Heart left ventricle (tissue), 16 donors: Measurements from ENCODE around the gene EVX2. TPM values are rescaled to one million over a fixed set of nuclear protein-coding genes. Genes with fewer than 3 reads are reported as not detected.

Experiments used
- ATAC-seq, 4 donors: fragments of 200-7000 bp; cut with Tn5 transposase; one replicate each; pipeline ENCODE4 v1.9.1; 2020 to 2022; ENCODE audit warnings: moderate library complexity in 4 of 4, mild to moderate bottlenecking in 3 of 4, moderate number of reproducible peaks in 1 of 4
- DNase-seq, 5 donors: peaks; one replicate each; pipeline ENCODE4 v3.0.0-alpha.2; 2020
- H3K27ac ChIP-seq, 12 donors: fragments of 200-600 bp; sonication (generic) in 4 of 12; one replicate each; pipeline versions ENCODE4 v1.5.0 to v1.8.0; 2016 to 2022; ENCODE audit warnings: mild to moderate bottlenecking in 2 of 12
- H3K27me3 ChIP-seq, 9 donors: fragments of 200-600 bp; sonication (generic) in 2 of 9; one replicate each; pipeline versions ENCODE4 v1.5.1 to v1.8.0; 2016 to 2022; ENCODE audit warnings: mild to moderate bottlenecking in 3 of 9
- H3K36me3 ChIP-seq, 9 donors: fragments of 200-600 bp; sonication (generic) in 2 of 9; one replicate each; pipeline versions ENCODE4 v1.5.0 to v1.8.0; 2018 to 2022; ENCODE audit warnings: mild to moderate bottlenecking in 2 of 9
- H3K4me1 ChIP-seq, 12 donors: fragments of 200-600 bp; sonication (generic) in 4 of 12; one replicate each; pipeline versions ENCODE4 v1.5.0 to v1.8.0; 2016 to 2022; ENCODE audit warnings: mild to moderate bottlenecking in 3 of 12
- H3K4me3 ChIP-seq, 12 donors: fragments of 200-600 bp; sonication (generic) in 4 of 12; one replicate each; pipeline versions ENCODE4 v1.5.0 to v1.8.0; 2017 to 2022; ENCODE audit warnings: mild to moderate bottlenecking in 9 of 12, moderate library complexity in 4 of 12
- H3K9me3 ChIP-seq, 12 donors: fragments of 200-600 bp; sonication (generic) in 4 of 12; one replicate each; pipeline versions ENCODE4 v1.5.0 to v1.8.0; 2016 to 2022; ENCODE audit warnings: mild to moderate bottlenecking in 1 of 12
- POLR2A ChIP-seq, 2 donors: fragments of 450-650 bp; IDR thresholded peaks; one replicate each; pipeline ENCODE4 v1.6.1; 2017; ENCODE audit warnings: antibody characterized with exemption in 2 of 2, mild to moderate bottlenecking in 2 of 2, moderate library complexity in 2 of 2
- WGBS, 4 donors: extraction: QIAGEN DNeasy Blood & Tissue Kit in 2 of 4; methylation state at CpG; one replicate each; pipeline versions ENCODE4 v1.1.5 to v1.1.7; 2013 to 2018; 5-methylcytosine and 5-hydroxymethylcytosine counted together
- intact Hi-C, 10 donors: fragments of 100-400 bp; cut with DNase I; formaldehyde crosslinking; loops; one replicate each; pipeline versions ENCODE4 v1.11.1 to v1.14.2; 2022
- polyA plus RNA-seq, 2 donors: library from polyadenylated mRNA; stranded (reverse); fragments of 200-250 nt; gene quantifications; one replicate each; pipeline ENCODE4 v1.2.3, GENCODE V29; 2013
- total RNA-seq, 9 donors: library from RNA; depleted of rRNA in 2 of 9; stranded (reverse); fragments of >200 nt in 2 of 9; fragmentation: NEBNext Ultra II Directional in 3 of 9; extraction: Animal tissue kit (Norgen Biotek cat#: 25700) in 3 of 9; gene quantifications; one replicate each; pipeline versions ENCODE4 v1.1.0 to v1.2.4, GENCODE V29; 2016 to 2023
- TF ChIP-seq, protein P1 (sequence below), 12 donors: fragments of 200-600 bp; sonication (generic) in 4 of 12; IDR thresholded peaks; one replicate each; pipeline versions ENCODE4 v1.5.0 to v1.8.0; 2018 to 2022; ENCODE audit warnings: antibody characterized with exemption in 12 of 12, mild to moderate bottlenecking in 5 of 12
- donor health status: ischemic (EF 13 %, LVEDD 7.1; RV severe dilation, severe dysfunction).
- donor health status: healthy with polysubstance abuse.
- donor health status: DM: no; HTN: yes; CAD: no.
- donor health status: DM: no; HTN: no; CAD: no.
- donor health status: ischemic (EF 25% LVEDD 6.9; RV normal size, moderate dysfunction).
- donor health status: ischemic (EF 25% LVEDD 5.7; RV mildly dilated, moderate dysfunction).
- donor health status: healthy.
- donor health status: DM: yes; HTN: yes; CAD: no.
- donor health status: ischemic (EF 35%, LVEDD 5.7; RV mildly dilated, moderate dysfunction).
- donor health status: nonischemic (EF 11% LVEDD 7.7; RV severe dilation, severe dysfunction).
- donor health status: DM: yes; HTN: yes; CAD: no.
- donor health status: PGD.
- donor health status: ischemic (EF 29% LVEDD 5.4; RV normal size, mild dysfunction).
- donor health status: nonischemic (EF 23%, LVEDD 6.1; RV moderate dilation, normal function).

EVX2 gene
- total and polyA plus RNA-seq, 11 donors: 0.06 TPM; not detected in 10

DNA sequence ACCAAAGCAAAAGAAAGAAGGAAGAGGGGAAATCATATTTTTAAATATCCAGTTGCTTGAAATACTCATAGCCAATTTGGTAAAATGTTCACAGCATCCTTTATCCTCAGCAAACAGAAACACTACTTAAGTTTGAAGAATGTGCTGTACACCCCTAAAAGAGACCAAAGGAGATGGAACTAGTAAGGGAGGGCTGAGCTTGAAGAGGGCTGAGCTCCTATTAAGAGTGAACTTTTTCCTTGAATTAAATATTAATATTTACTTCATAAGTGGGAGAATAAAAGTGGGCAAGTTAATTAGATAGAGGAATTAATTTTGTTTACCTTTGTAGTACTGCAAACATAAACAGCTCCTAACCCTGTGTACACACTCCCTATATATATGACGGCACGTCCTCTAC, 7.0 kb downstream of the EVX2 start:
- WGBS, 4 donors: 18 to 26% (median 20%) methylated on average over 2 of the region's 2 CpGs
- Histone ChIP-seq H3K27me3 (peaks cover 82 to 99% (median 97%) of the 10 kb centered on the region in 9 donors), H3K4me3 (no peak overlapping the region)

DNA sequence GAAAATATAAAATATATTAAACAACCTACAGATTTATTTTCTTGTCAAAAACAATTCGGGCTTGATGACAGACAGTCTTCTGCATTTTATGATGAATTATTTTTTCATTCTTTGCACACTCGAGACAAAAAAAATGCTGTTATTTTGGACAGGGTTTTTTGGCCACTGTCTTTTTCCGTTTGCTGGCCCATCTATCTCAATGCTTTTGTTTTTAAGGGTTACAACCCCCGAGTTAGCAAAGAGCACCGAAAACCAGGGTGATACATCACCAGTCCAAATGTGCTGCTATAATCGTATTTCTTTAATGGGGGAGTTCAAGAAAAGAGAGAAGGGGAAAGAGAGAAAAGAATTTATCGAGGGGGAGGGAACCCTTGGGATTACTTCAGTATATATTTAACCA, 7.7 kb downstream of the EVX2 start:
- no peak for DNase-seq
- Histone ChIP-seq H3K27me3 (peaks cover 80 to 99% (median 97%) of the 10 kb centered on the region in 9 donors), H3K9me3 (peaks cover 0 to under 1% (median 0%) of the 10 kb centered on the region in 12 donors), H3K4me3 (no peak overlapping the region), H3K4me1 (peaks cover 0 to 34% (median 6%) of the 10 kb centered on the region in 12 donors), H3K27ac (no peak overlapping the region), H3K36me3 (no peaks in the 10 kb centered on the region)
- intact Hi-C loops: loop anchor here in 1 of 10 donors (10.0 kb wide), 1 partner anchor 71 kb away; the partner anchor contains the start of gene LNPK
- ATAC-seq: no peak
- WGBS, 4 donors: 18 to 24% (median 22%) methylated on average over 7 of the region's 7 CpGs
- no peak for TF ChIP-seq POLR2A (IDR thresholded peaks at IDR 0.05)
- TF ChIP-seq, protein P1, sequence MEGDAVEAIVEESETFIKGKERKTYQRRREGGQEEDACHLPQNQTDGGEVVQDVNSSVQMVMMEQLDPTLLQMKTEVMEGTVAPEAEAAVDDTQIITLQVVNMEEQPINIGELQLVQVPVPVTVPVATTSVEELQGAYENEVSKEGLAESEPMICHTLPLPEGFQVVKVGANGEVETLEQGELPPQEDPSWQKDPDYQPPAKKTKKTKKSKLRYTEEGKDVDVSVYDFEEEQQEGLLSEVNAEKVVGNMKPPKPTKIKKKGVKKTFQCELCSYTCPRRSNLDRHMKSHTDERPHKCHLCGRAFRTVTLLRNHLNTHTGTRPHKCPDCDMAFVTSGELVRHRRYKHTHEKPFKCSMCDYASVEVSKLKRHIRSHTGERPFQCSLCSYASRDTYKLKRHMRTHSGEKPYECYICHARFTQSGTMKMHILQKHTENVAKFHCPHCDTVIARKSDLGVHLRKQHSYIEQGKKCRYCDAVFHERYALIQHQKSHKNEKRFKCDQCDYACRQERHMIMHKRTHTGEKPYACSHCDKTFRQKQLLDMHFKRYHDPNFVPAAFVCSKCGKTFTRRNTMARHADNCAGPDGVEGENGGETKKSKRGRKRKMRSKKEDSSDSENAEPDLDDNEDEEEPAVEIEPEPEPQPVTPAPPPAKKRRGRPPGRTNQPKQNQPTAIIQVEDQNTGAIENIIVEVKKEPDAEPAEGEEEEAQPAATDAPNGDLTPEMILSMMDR (IDR thresholded peaks at IDR 0.05): no peak

More for the DNA sequence above, 7.0 kb downstream of the EVX2 start:
- Histone ChIP-seq H3K9me3 (peaks cover 0 to 4% (median 0%) of the 10 kb centered on the region in 12 donors), H3K27ac (no peak overlapping the region), H3K4me1 (peaks cover 0 to 30% (median 6%) of the 10 kb centered on the region in 12 donors), H3K36me3 (no peaks in the 10 kb centered on the region)
- TF ChIP-seq, protein P1 (IDR thresholded peaks at IDR 0.05): no peak
- no peak for TF ChIP-seq POLR2A (IDR thresholded peaks at IDR 0.05)
- intact Hi-C loops: loop anchor here in 1 of 10 donors (10.0 kb wide), 1 partner anchor 72 kb away; the partner anchor contains the start of gene LNPK
- no peak for DNase-seq
- no peak for ATAC-seq

- 9 to 13% (median 11%) methylated on average over 15 of the region's 15 CpGs for WGBS, 4 donors
- peaks cover 79 to 99% (median 97%) of the 10 kb centered on the region in 9 donors for H3K27me3 ChIP-seq
- TF ChIP-seq POLR2A (IDR thresholded peaks at IDR 0.05): no peak
- TF ChIP-seq, protein P1 (IDR thresholded peaks at IDR 0.05): no peak
- intact Hi-C loops: loop anchor here in 1 of 10 donors (10.0 kb wide), 1 partner anchor 71 kb away; the partner anchor contains the start of gene LNPK
- no peak overlapping the region for H3K27ac ChIP-seq
- peaks cover 0 to 30% (median 5%) of the 10 kb centered on the region in 12 donors for H3K4me1 ChIP-seq
- no peaks in the 10 kb centered on the region for H3K9me3 ChIP-seq
- H3K36me3 ChIP-seq: no peaks in the 10 kb centered on the region
- ATAC-seq (no peak), DNase-seq (no peak)
- no peak overlapping the region for H3K4me3 ChIP-seq
Measured at GRCh38 chr2:176075481-176075880, 8.3 kb downstream of the EVX2 start.

DNA sequence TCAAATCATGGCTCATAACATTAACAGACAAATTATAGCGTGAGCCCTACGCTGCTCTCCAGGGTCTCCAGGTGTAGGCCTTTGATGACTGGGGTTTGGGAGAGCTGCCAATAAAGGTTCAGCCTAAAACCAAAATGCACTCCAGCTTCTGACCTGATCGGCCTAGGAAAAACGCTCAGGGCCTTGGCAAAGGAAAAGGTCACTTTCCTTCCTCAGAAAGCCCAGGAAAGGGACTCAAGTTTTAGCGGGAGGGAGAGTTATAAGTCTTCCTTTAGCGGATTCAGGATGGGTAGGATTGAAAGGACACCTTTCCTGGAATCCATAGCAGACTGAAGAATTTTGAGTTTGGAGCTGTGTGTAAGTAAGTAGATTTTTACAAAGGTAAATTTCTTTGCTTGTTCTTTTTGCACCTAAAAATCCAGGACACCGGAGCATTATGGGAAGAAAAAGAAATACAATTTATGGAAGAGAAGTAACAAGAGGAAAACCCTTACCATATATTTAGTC, 8.8 kb downstream of the EVX2 start:
- H3K27me3 ChIP-seq: peaks cover 80 to 100% (median 99%) of the 10 kb centered on the region in 9 donors
- WGBS, 4 donors: 40 to 52% (median 41%) methylated on average over 7 of the region's 7 CpGs
- H3K4me3 ChIP-seq: no peak overlapping the region
- TF ChIP-seq, protein P1 (IDR thresholded peaks at IDR 0.05): no peak
- TF ChIP-seq POLR2A (IDR thresholded peaks at IDR 0.05): no peak
- DNase-seq: no peak
- H3K9me3 ChIP-seq: no peaks in the 10 kb centered on the region
- no peak for ATAC-seq
- intact Hi-C loops: loop anchor here in 1 of 10 donors (10.0 kb wide), 1 partner anchor 70 kb away; the partner anchor contains the start of gene LNPK
- H3K4me1 ChIP-seq: peaks cover 0 to 25% (median 4%) of the 10 kb centered on the region in 12 donors
- no peak overlapping the region for H3K27ac ChIP-seq
- H3K36me3 ChIP-seq: no peaks in the 10 kb centered on the region
